ENCODE measurements around the gene ENPP5.

The ENPP5 gene

DNA sequence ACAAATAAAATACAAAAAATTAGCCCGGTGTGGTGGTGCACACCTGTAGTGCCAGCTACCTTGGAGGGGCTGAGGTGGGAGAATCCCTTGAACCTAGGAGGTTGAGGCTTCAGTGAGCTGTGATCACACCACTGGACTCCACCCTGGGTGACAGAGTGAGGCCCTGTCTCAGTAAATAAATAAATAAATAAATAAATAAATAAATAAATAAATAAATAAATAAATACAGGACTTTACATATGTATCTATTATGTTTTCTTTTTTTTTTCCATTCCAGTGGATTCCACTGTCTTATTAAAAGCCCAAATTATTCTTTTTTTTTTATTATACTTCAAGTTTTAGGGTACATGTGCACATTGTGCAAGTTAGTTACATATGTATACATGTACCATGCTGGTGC is 41.1 kb upstream of the ENPP5 start:
- H3K4me3 ChIP-seq (ENCODE audit: low read depth, low read length): no peak overlapping the region
- TF ChIP-seq, protein P1, sequence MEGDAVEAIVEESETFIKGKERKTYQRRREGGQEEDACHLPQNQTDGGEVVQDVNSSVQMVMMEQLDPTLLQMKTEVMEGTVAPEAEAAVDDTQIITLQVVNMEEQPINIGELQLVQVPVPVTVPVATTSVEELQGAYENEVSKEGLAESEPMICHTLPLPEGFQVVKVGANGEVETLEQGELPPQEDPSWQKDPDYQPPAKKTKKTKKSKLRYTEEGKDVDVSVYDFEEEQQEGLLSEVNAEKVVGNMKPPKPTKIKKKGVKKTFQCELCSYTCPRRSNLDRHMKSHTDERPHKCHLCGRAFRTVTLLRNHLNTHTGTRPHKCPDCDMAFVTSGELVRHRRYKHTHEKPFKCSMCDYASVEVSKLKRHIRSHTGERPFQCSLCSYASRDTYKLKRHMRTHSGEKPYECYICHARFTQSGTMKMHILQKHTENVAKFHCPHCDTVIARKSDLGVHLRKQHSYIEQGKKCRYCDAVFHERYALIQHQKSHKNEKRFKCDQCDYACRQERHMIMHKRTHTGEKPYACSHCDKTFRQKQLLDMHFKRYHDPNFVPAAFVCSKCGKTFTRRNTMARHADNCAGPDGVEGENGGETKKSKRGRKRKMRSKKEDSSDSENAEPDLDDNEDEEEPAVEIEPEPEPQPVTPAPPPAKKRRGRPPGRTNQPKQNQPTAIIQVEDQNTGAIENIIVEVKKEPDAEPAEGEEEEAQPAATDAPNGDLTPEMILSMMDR (IDR thresholded peaks at IDR 0.05; ENCODE audit: low read depth, low read length): no peak

- TF ChIP-seq, protein P1 (IDR thresholded peaks at IDR 0.05; ENCODE audit: low read depth, low read length): no peak
- H3K4me3 ChIP-seq (ENCODE audit: low read depth, low read length): no peak overlapping the region
Measured at GRCh38 chr6:46210294-46210693, 39.5 kb upstream of the ENPP5 start.

DNA sequence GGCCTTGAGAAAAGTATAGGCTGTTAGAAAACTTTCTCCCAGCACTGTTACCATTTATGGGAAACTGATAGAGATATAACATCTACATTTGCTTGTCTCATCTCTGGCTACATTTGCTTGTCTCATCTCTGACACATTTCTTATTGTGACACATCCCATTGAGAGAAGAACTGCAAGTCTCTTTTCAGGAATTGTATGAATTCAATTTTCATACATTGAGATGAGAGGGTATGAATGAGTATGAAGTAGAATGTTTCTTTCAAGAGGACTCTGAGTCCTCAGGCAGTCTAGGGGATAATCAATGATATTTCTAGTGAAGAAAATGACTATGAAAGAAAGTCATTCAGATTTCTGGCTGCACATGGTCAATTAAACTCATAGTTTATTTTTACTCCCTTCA is 37.5 kb upstream of the ENPP5 start:
- H3K4me3 ChIP-seq (ENCODE audit: low read depth, low read length): no peak overlapping the region
- TF ChIP-seq, protein P1 (IDR thresholded peaks at IDR 0.05; ENCODE audit: low read depth, low read length): no peak

DNA sequence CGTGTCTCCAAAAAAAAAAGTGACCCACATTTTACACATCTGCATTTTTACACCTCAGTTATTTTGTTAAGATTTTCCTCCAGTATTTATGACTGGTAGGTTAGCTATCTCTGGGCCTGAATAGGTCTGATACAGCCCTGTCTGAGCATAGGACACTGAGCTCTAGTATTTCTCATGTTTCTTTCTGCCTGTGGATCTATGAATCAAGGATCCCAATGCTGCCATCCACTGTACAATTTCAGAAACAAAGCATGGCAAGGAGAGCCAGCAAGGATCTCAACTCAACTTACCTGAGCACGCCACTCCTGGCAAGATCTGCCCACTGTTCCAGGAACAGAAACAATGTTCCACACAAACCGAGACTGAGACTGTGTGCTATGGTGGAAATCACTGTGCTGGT is 36.4 kb upstream of the ENPP5 start:
- TF ChIP-seq, protein P1 (IDR thresholded peaks at IDR 0.05; ENCODE audit: low read depth, low read length): no peak
- H3K4me3 ChIP-seq (ENCODE audit: low read depth, low read length): no peak overlapping the region

- no peak overlapping the region for H3K4me3 ChIP-seq (ENCODE audit: low read depth, low read length)
- TF ChIP-seq, protein P1 (IDR thresholded peaks at IDR 0.05; ENCODE audit: low read depth, low read length): no peak
Measured at GRCh38 chr6:46204880-46205650, 34.3 kb upstream of the ENPP5 start.

GRCh38 chr6:46203391-46204177 is 32.8 kb upstream of the ENPP5 start:
- TF ChIP-seq, protein P1 (IDR thresholded peaks at IDR 0.05; ENCODE audit: low read depth, low read length): no peak
- H3K4me3 ChIP-seq (ENCODE audit: low read depth, low read length): no peak overlapping the region

DNA sequence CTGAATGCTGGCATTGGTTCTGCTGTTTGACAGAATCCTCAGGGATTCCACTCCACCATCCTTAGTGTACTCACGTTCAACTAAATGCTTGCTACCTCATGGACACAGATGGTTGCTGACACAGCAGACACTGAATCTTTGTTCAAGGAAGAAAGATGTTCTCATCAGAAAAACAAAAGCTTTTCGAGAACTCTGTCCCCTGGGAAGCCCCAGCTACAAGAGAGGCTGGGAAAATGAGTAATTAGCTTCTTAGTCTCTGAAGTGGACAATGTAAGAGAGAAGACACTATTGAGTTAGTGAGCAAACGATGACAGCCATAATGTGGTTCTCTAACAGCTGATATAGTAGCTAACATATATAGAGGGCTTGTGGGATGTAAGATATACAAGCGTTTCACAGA is 30.9 kb upstream of the ENPP5 start:
- no peak overlapping the region for H3K4me3 ChIP-seq (ENCODE audit: low read depth, low read length)
- TF ChIP-seq, protein P1 (IDR thresholded peaks at IDR 0.05; ENCODE audit: low read depth, low read length): no peak
